GM12878 (cell line): ENCODE measurements around the gene FCRL6. TPM values are rescaled to one million over a fixed set of nuclear protein-coding genes. Genes with fewer than 3 reads are reported as not detected.

Experiments used
- ATAC-seq: fragments of 200-7000 bp; cut with Tn5 transposase; 3 replicates; pipeline ENCODE4 v1.9.1; 2020; ENCODE audit warnings: mild to moderate bottlenecking, moderate library complexity
- BruUV-seq: library from RNA; stranded (reverse); fragments of 400-500 nt; replicated peaks from 2 replicates; lab custom pipeline; 2021; lab: Mats Ljungman, UMichigan
- CTCF ChIA-PET: fragments of 300-600 bp; sonication (Branson Sonifier 250); formaldehyde crosslinking; extraction: SDS; loops from one replicate; lab custom pipeline; 2021; ENCODE audit warnings: inconsistent platforms; lab: Yijun Ruan, JAX
- POLR2A ChIA-PET: fragments of 350-600 bp; formaldehyde crosslinking; extraction: SDS; loops from one replicate; lab custom pipeline; 2021; ENCODE audit warnings: inconsistent platforms; lab: Charles Lee
- RAD21 ChIA-PET: fragments of 300-600 bp; sonication (Branson Sonifier 250); formaldehyde crosslinking; loops from one replicate; lab custom pipeline; 2023; ENCODE audit warnings: antibody characterized with exemption; ENCODE audit not compliant: unreplicated experiment; lab: Charles Lee
- SMC1A ChIA-PET: fragments of 300-600 bp; sonication (Branson Sonifier 250); formaldehyde crosslinking; loops from one replicate; lab custom pipeline; 2023; ENCODE audit not compliant: unreplicated experiment, uncharacterized antibody; lab: Charles Lee
- DNase-seq: peaks from one replicate; pipeline ENCODE4 v3.0.0-alpha.2; 2011; ENCODE audit warnings: low read depth, low spot score
- FAIRE-seq: peaks from 3 replicates; lab custom pipeline; 2011; peaks lifted over from hg19 to GRCh38; lab: Jason Lieb, UNC
- H2AFZ ChIP-seq: 2 replicates; pipeline ENCODE4 v1.6.0; 2011; ENCODE audit warnings: low read depth, low read length, control low read depth; ENCODE audit not compliant: control insufficient read depth
- H3K27ac ChIP-seq: 2 replicates; pipeline ENCODE4 v1.5.1; 2011; ENCODE audit warnings: control low read depth; ENCODE audit not compliant: control insufficient read depth, insufficient read depth
- H3K27me3 ChIP-seq, 2 experiments: replicated peaks in 1 of 2; 2 replicates each; pipeline versions ENCODE4 v1.6.0 to v1.6.1; 2011; ENCODE audit warnings: low read length in 1 of 2; ENCODE audit not compliant: control insufficient read depth in 2 of 2, insufficient read depth in 2 of 2
- H3K36me3 ChIP-seq, 2 experiments: 2 replicates each; pipeline ENCODE4 v1.5.1; 2011; ENCODE audit warnings: low read length in 1 of 2; ENCODE audit not compliant: control insufficient read depth in 2 of 2, insufficient read depth in 2 of 2
- H3K4me1 ChIP-seq: 2 replicates; pipeline ENCODE4 v1.6.1; 2011; ENCODE audit warnings: mild to moderate bottlenecking, low read length, moderate library complexity, mixed read lengths; ENCODE audit not compliant: control insufficient read depth, insufficient read depth
- H3K4me2 ChIP-seq: 2 replicates; pipeline ENCODE4 v1.6.0; 2011; ENCODE audit warnings: control low read depth; ENCODE audit not compliant: control insufficient read depth, insufficient read depth
- H3K4me3 ChIP-seq: fragments of 200-600 bp; sonication (generic); 2 replicates; pipeline ENCODE4 v1.5.1; 2016
- H3K79me2 ChIP-seq: 2 replicates; pipeline ENCODE4 v1.6.0; 2011; ENCODE audit warnings: low read length; ENCODE audit not compliant: control insufficient read depth, insufficient read depth
- H3K9ac ChIP-seq: 2 replicates; pipeline ENCODE4 v1.8.0; 2011; ENCODE audit warnings: low read length, control low read depth, mixed read lengths; ENCODE audit not compliant: control insufficient read depth, insufficient read depth
- H3K9me3 ChIP-seq: replicated peaks from 3 replicates; pipeline ENCODE4 v1.5.1; 2011; ENCODE audit warnings: mild to moderate bottlenecking, low read length; ENCODE audit not compliant: control insufficient read depth, insufficient read depth
- H4K20me1 ChIP-seq: 2 replicates; pipeline ENCODE4 v1.6.0; 2011; ENCODE audit not compliant: control insufficient read depth, insufficient read depth
- BCL3 ChIP-seq: IDR thresholded peaks from 2 replicates; pipeline ENCODE4 v1.6.1; 2011; ENCODE audit warnings: borderline replicate concordance, low read depth, mild to moderate bottlenecking, moderate library complexity, low read length; ENCODE audit not compliant: insufficient read depth, poor library complexity, severe bottlenecking
- BCLAF1 ChIP-seq: fragments of 450-650 bp; IDR thresholded peaks from 2 replicates; pipeline ENCODE4 v1.6.1; 2017; ENCODE audit warnings: antibody characterized with exemption, mild to moderate bottlenecking, moderate library complexity
- CREB1 ChIP-seq: IDR thresholded peaks from 2 replicates; pipeline ENCODE4 v1.6.1; 2012; ENCODE audit warnings: low read depth, mild to moderate bottlenecking, inconsistent platforms
- CREM ChIP-seq: IDR thresholded peaks from 2 replicates; pipeline ENCODE4 v1.6.1; 2014; ENCODE audit warnings: antibody characterized with exemption, low read depth
- HSF1 ChIP-seq: fragments of 150-350 bp; IDR thresholded peaks from 2 replicates; pipeline ENCODE4 v1.6.1; 2014; ENCODE audit warnings: mild to moderate bottlenecking, low read depth, low read length
- MTA3 ChIP-seq: IDR thresholded peaks from 2 replicates; pipeline ENCODE4 v1.6.1; 2012; ENCODE audit warnings: low read length, inconsistent platforms, borderline replicate concordance
- MYC ChIP-seq: IDR thresholded peaks from 2 replicates; pipeline ENCODE4 v1.6.1; 2011; ENCODE audit warnings: mild to moderate bottlenecking, low read length, moderate library complexity, inconsistent platforms; ENCODE audit not compliant: insufficient read depth, insufficient replicate concordance, insufficient read length, severe bottlenecking
- PKNOX1 ChIP-seq: fragments of 450-650 bp; IDR thresholded peaks from 2 replicates; pipeline ENCODE4 v1.6.1; 2016; ENCODE audit warnings: mild to moderate bottlenecking
- POLR2AphosphoS5 ChIP-seq: IDR thresholded peaks from 2 replicates; pipeline ENCODE4 v1.6.1; 2011; ENCODE audit warnings: mild to moderate bottlenecking, low read length, inconsistent platforms
- RAD51 ChIP-seq: fragments of 450-650 bp; IDR thresholded peaks from 2 replicates; pipeline ENCODE4 v1.6.1; 2016; ENCODE audit warnings: moderate library complexity, mild to moderate bottlenecking, inconsistent platforms
- RB1 ChIP-seq: fragments of 450-650 bp; formaldehyde crosslinking; IDR thresholded peaks from 2 replicates; pipeline ENCODE4 v1.6.1; 2017; ENCODE audit warnings: mild to moderate bottlenecking, borderline replicate concordance
- RELA ChIP-seq: fragments of 450-650 bp; IDR thresholded peaks from 2 replicates; pipeline ENCODE4 v1.8.0; 2014; ENCODE audit warnings: borderline replicate concordance; ENCODE audit not compliant: partially characterized antibody
- REST ChIP-seq: IDR thresholded peaks from 2 replicates; pipeline ENCODE4 v1.6.1; 2012; ENCODE audit warnings: mild to moderate bottlenecking, low read depth, low read length
- TARDBP ChIP-seq: IDR thresholded peaks from 2 replicates; pipeline ENCODE4 v1.6.1; 2016; ENCODE audit warnings: borderline replicate concordance
- WGBS: methylation state at CpG from one replicate; pipeline ENCODE4 v1.1.6; 2016; ENCODE audit warnings: low lambda C conversion rate; ENCODE audit not compliant: insufficient replicate concordance, insufficient coverage; ENCODE audit errors: missing lambda C conversion rate; 5-methylcytosine and 5-hydroxymethylcytosine counted together
- in situ Hi-C: fragments of 300-500 bp; cut with MboI; formaldehyde crosslinking; loops from 9 replicates; pipeline ENCODE4 v1.14.3; 2018; ENCODE audit warnings: mixed read lengths
- intact Hi-C: fragments of 100-400 bp; cut with micrococcal nuclease; formaldehyde crosslinking; loops from one replicate; pipeline ENCODE4 v1.14.2; 2022; ENCODE audit not compliant: unreplicated experiment
- polyA plus RNA-seq, 11 experiments: library from polyadenylated mRNA; depleted of rRNA in 4 of 11; unstranded in 6 of 11; stranded (reverse) in 5 of 11; fragments of >200 nt; fragmentation: Nextera tagmentation in 4 of 11; fragmentation: Illumina TruSeq in 1 of 11; extraction: Ambion mirVana in 4 of 11; extraction: Trizol in 1 of 11; gene quantifications; 1 replicate in 1 of 11; 2 replicates in 10 of 11; pipeline versions ENCODE4 v1.2.1 to v1.2.3, GENCODE V29; 2011 to 2016; ENCODE audit warnings: inconsistent platforms in 2 of 11, missing spikeins in 2 of 11, low read depth in 1 of 11
- total RNA-seq, 4 experiments: library from RNA; depleted of rRNA in 3 of 4; stranded (reverse); fragments of >200 nt in 3 of 4; fragmentation: Illumina TruSeq in 1 of 4; extraction: Trizol in 1 of 4; gene quantifications; 2 replicates each; pipeline versions ENCODE4 v1.2.1 to v1.2.3, GENCODE V29; 2013 to 2021

FCRL6 gene
- total and polyA plus RNA-seq, 10 of the 15 experiments (the other 5 are each of a cell fraction or from before 2014, with no cell fraction given) = 0.04 to 0.16 (median 0.11) TPM; not detected in 7

GRCh38 chr1:159847231-159847630 lies 45.1 kb downstream of the FCRL6 start:
- no TSS peak for BruUV-seq
- no peaks in the 10 kb centered on the region for H3K4me1 ChIP-seq
- SMC1A ChIA-PET = interaction anchor here (1.4 kb wide), 1 partner anchor 48 kb away, joined by 3 read pairs; no protein-coding TSS in a partner anchor
- FAIRE-seq (no peak), DNase-seq (no peak), ATAC-seq (no peak)
- no peak overlapping the region for H3K4me3 ChIP-seq
- peaks cover 2 to 12% of the 10 kb centered on the region in 2 experiments; a peak in 3 of 4 replicates for H3K27me3 ChIP-seq
- H3K4me2 ChIP-seq = no peak overlapping the region
- H3K36me3 ChIP-seq = no peaks in the 10 kb centered on the region
- no peak overlapping the region for H2AFZ ChIP-seq
- H3K9me3 ChIP-seq = no peaks in the 10 kb centered on the region
- WGBS = 58% methylated on average over 4 of the region's 4 CpGs
- in situ Hi-C loops = no loop called here
- RAD21 ChIA-PET = no interaction called here
- intact Hi-C loops = no loop called here
- H3K79me2 ChIP-seq = no peaks in the 10 kb centered on the region
- POLR2A ChIA-PET = no interaction called here
- CTCF ChIA-PET = no interaction called here
- H3K9ac ChIP-seq = no peak overlapping the region
- H3K27ac ChIP-seq = no peak overlapping the region
- no peaks in the 10 kb centered on the region for H4K20me1 ChIP-seq
- TF ChIP-seq REST = no peak
- no peak for TF ChIP-seq CREB1
- no peak for TF ChIP-seq RELA
- TF ChIP-seq BCLAF1 = no peak
- TF ChIP-seq BCL3 = no peak
- TF ChIP-seq CREM = no peak
- no peak for TF ChIP-seq TARDBP
- TF ChIP-seq RB1 = no peak
- no peak for TF ChIP-seq HSF1
- no peak for TF ChIP-seq RAD51
- no peak for TF ChIP-seq MYC
- TF ChIP-seq MTA3 = no peak
- TF ChIP-seq POLR2AphosphoS5 = no peak
- TF ChIP-seq PKNOX1 = no peak
